GM18867 (cell line): ENCODE measurements around the gene KLHL29.

Experiments
- ATAC-seq: cut with Tn5 transposase; IDR thresholded peaks from one replicate; pipeline ENCODE4 v1.9.1; 2021; ENCODE audit warnings: mild to moderate bottlenecking, moderate library complexity; ENCODE audit not compliant: unreplicated experiment

The KLHL29 gene

GRCh38 chr2:23526835-23527790 is 142.1 kb downstream of the KLHL29 start:
- ATAC-seq, result no peak

DNA sequence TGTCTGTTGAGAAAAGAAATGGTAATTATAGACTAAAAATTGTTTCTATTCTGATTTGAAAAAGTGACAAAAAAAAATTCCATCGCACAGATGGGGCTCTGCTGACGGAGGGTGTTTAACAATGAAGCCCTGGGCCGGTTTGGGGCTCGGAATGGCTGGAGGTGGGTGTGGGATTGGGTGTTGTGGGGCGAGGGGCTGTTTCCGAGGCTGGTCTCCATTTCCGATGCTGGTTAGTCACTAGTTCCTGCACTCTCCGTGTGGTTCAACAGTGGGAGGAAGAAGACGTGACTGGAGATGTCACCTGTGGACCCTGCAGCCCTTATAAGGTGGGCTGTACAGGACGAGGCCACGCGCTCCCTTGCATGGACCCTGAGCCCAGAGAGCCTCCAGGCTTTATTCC is 143.2 kb downstream of the KLHL29 start:
- ATAC-seq, result no peak

GRCh38 chr2:23528690-23529089 is 143.7 kb downstream of the KLHL29 start:
- ATAC-seq, result no peak

GRCh38 chr2:23529659-23530058 is 144.7 kb downstream of the KLHL29 start:
- no peak for ATAC-seq

DNA sequence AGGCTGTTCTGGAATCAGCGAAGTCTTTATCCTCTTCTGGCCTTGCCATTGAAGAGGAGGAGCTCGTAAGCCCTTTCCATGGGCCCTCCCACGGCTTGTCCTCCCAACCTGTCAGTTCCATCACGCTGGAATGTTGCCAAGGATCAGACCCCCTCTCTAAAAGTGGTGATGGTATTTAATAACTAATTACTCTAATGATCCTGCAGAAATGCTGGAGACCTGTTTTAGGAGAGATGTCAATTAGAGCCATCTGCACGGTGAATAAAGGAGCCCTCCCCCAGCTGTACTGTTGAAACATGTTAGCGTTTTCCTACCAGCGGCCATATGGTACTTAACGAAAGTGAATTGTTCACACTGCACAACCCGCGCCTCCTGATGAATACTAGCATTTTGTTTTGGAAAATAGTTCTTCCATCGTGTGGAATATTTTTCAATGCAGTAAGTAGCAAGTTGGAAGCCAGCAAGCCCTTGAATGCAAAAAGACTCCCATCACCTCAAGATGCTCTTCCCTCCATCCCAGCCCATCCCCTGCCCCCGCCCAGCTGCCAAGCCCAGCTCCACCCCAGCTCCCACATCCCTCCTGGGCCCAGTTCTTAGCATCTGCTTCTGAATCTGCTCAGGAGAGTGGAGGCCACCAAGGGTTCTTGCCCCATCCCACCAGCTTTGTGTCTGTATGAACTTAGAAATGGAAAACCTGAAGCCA is 145.4 kb downstream of the KLHL29 start:
- ATAC-seq, result no peak

DNA sequence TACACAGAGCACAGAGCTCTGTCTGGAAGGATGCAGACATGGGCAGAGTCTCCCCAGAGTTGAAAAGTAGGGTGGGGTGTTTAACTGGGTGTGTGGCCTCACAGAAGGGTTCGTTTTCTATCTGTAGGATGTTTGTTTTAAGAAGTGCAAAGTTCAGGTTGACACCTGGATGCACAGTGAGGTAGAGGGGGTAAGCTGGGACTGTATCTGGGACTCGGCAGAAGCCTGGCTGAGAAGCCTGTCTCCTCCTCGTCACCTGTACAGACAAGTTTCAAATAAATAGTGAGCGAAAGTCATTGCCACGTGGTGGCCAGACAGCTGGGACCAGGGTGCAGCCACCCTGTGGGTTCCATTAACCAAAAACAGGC is 145.9 kb downstream of the KLHL29 start:
- no peak for ATAC-seq

- ATAC-seq, result no peak
Measured at GRCh38 chr2:23531280-23531679, 146.3 kb downstream of the KLHL29 start.

DNA sequence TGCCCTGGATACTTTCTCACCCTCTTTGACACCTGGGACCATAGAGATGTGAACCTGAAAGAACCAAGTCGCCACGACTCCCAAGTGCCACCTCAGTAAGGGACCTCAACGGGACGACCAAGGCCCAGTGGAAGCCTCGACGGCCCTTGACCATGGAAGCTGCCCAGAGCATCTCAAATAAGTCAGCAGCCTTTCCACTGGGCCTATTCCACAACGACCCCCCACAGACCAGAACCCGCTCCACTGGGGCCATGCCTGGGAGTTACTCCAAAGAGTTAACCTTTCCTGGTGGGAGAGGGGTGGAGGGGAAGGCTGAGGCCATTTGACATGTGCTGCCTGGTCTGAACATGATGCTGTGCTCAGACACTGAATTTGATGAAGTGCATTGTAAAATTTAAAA is 146.9 kb downstream of the KLHL29 start:
- no peak for ATAC-seq

- no peak for ATAC-seq
Measured at GRCh38 chr2:23532391-23533337, 147.7 kb downstream of the KLHL29 start.

DNA sequence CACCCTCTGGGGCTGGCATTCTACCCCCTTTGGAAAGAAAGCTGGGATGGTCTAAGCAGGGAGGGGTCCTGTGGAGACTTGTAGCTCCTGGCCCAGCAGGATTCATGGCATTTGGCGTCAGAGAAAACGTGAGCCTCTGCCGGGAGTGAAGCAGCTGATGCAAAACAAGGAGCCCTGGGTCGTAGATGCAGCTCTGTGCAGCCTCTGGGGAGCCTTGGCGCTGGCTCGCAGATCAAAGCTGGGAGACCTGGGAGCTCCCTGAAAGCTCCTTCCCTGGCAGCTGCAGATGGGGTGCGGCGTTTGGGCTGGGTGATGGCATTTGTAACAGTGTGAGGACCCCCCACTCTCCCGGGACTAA is 148.3 kb downstream of the KLHL29 start:
- no peak for ATAC-seq

- ATAC-seq, result no peak
Measured at GRCh38 chr2:23534771-23535170, 149.8 kb downstream of the KLHL29 start.

- ATAC-seq, result no peak
Measured at GRCh38 chr2:23536326-23536725, 151.3 kb downstream of the KLHL29 start.

GRCh38 chr2:23537991-23538390 is 153.0 kb downstream of the KLHL29 start:
- no peak for ATAC-seq

GRCh38 chr2:23538566-23538965 is 153.6 kb downstream of the KLHL29 start:
- ATAC-seq, result no peak

- no peak for ATAC-seq
Measured at GRCh38 chr2:23540804-23541360, 155.9 kb downstream of the KLHL29 start.

DNA sequence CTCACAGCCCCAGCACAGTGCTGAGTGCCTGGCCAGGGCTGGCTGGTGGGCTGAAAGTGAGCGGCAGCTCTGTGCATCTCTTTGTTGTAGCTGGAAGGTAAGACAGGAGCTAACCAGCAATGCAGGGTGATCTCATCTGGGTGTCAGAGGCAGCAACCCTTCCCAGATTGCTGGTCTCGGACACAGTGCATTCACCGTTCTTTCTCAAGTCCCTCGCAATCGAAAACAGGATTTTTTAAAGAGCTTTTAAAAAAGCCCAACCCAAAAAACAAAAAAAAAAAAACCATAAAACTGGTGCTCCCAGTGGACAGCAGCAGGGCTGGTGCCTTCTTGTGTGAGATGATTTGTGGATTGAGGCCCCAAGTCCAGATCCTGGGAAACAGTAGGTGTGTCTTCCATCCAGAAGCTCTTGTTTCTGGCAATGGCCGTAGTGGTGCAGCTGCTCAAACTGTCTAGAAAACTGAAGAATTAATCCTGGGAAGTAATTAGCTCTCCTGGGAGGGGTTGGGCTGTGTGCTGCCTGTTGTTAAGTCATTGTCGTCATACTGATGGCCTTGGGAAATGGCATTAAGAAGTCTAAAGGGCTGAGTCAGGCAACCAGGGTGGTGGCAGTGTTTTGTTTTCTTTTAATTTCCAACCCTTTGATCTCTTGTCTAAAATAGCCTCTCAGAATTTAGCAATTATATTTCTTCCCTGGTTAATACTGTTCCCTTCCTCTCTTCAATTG is 156.7 kb downstream of the KLHL29 start:
- no peak for ATAC-seq

DNA sequence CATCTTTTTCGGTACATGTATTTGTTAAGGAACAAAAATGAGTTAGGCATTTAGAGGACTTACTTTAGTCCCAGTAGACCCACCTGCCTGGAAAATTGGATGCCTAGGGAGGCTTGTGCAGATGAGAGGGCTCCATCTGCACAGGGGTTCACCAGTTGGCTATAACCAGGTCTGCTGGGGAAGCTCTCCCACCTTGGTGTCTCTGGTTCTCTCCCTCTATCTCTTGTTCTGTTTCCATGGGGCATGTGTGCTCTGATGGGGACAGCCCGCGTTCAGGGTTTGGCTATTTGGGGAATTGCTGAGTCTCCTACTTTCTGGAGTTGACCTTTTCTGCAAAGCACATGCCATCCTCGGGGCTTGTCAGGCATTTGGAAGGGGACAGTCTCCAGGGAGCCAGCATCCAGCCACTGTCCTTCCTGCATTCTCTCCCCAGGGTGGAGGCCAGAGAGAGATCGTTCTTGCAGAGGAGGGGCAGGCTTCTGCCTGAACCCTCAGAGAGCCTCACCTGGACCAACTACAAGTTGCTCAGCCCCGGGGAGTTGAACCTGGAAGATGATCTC is 157.3 kb downstream of the KLHL29 start:
- no peak for ATAC-seq

- no peak for ATAC-seq
Measured at GRCh38 chr2:23543302-23543701, 158.3 kb downstream of the KLHL29 start.

- ATAC-seq, result no peak
Measured at GRCh38 chr2:23543728-23544127, 158.7 kb downstream of the KLHL29 start.
